IMR-90 (cell line): ENCODE results near the gene CALN1. TPM values are rescaled to one million over a fixed set of nuclear protein-coding genes. Genes with fewer than 3 reads are reported as not detected.

Experiments
- ATAC-seq: fragments of 200-7000 bp; cut with Tn5 transposase; 2 replicates; pipeline ENCODE4 v1.9.1; 2020; ENCODE audit warnings: low read depth, mild to moderate bottlenecking, moderate library complexity
- BruUV-seq: library from RNA; stranded (reverse); fragments of 400-500 nt; replicated peaks from 2 replicates; lab custom pipeline; 2021; lab: Mats Ljungman, UMichigan
- CTCF ChIA-PET: fragments of 300-600 bp; formaldehyde crosslinking; extraction: SDS; loops from one replicate; lab custom pipeline; 2021; ENCODE audit warnings: antibody characterized with exemption; lab: Yijun Ruan, JAX
- POLR2A ChIA-PET: fragments of 300-600 bp; sonication (Branson Sonifier 250); formaldehyde crosslinking; loops from one replicate; lab custom pipeline; 2022; ENCODE audit warnings: antibody characterized with exemption; ENCODE audit not compliant: unreplicated experiment; lab: Charles Lee
- DNase-seq: peaks from one replicate; pipeline ENCODE4 v3.0.0; 2013
- H2AFZ ChIP-seq: replicated peaks from 2 replicates; pipeline ENCODE3; 2013; ENCODE audit warnings: low read length, mild to moderate bottlenecking; ENCODE audit not compliant: poor library complexity
- H2AK5ac ChIP-seq: 2 replicates; pipeline ENCODE4 v1.6.1; 2013; ENCODE audit warnings: low read depth, low read length, inconsistent platforms
- H2AK9ac ChIP-seq: replicated peaks from 2 replicates; pipeline ENCODE3; 2013; ENCODE audit warnings: mild to moderate bottlenecking, low read depth, low read length, moderate library complexity; ENCODE audit not compliant: poor library complexity
- H2BK120ac ChIP-seq: 2 replicates; pipeline ENCODE4 v1.6.1; 2013; ENCODE audit warnings: low read depth, low read length, inconsistent platforms
- H2BK15ac ChIP-seq: 3 replicates; pipeline ENCODE4 v1.6.1; 2013; ENCODE audit warnings: low read depth, low read length, inconsistent platforms
- H2BK20ac ChIP-seq: 2 replicates; pipeline ENCODE4 v1.6.1; 2013; ENCODE audit warnings: low read depth, mild to moderate bottlenecking, inconsistent platforms, low read length, moderate library complexity
- H2BK5ac ChIP-seq: 2 replicates; pipeline ENCODE4 v1.6.1; 2013; ENCODE audit warnings: mild to moderate bottlenecking, low read depth, low read length, inconsistent platforms; ENCODE audit not compliant: poor library complexity, severe bottlenecking
- H3K14ac ChIP-seq: replicated peaks from 2 replicates; pipeline ENCODE4 v1.6.1; 2013; ENCODE audit warnings: low read depth, low read length, inconsistent platforms
- H3K18ac ChIP-seq: 2 replicates; pipeline ENCODE4 v1.6.1; 2013; ENCODE audit warnings: low read depth, low read length, control low read depth
- H3K23ac ChIP-seq: 2 replicates; pipeline ENCODE4 v1.6.1; 2013; ENCODE audit warnings: low read depth, low read length, inconsistent platforms
- H3K27ac ChIP-seq: 2 replicates; pipeline ENCODE4 v1.5.1; 2013; ENCODE audit warnings: mild to moderate bottlenecking, control low read depth, low read length; ENCODE audit not compliant: insufficient read depth
- H3K27me3 ChIP-seq: 2 replicates; pipeline ENCODE4 v1.6.1; 2013; ENCODE audit warnings: low read length; ENCODE audit not compliant: control insufficient read depth, insufficient read depth
- H3K36me3 ChIP-seq: 2 replicates; pipeline ENCODE4 v1.6.1; 2013; ENCODE audit warnings: low read length, mixed read lengths; ENCODE audit not compliant: control insufficient read depth, insufficient read depth
- H3K4ac ChIP-seq: 2 replicates; pipeline ENCODE4 v1.6.1; 2013; ENCODE audit warnings: low read depth, low read length, inconsistent platforms
- H3K4me1 ChIP-seq: 2 replicates; pipeline ENCODE4 v1.6.1; 2013; ENCODE audit warnings: low read length, mixed read lengths; ENCODE audit not compliant: control insufficient read depth, insufficient read depth
- H3K4me2 ChIP-seq: 2 replicates; pipeline ENCODE4 v1.6.1; 2013; ENCODE audit warnings: low read depth, mild to moderate bottlenecking, control low read depth, low read length, moderate library complexity
- H3K4me3 ChIP-seq: 2 replicates; pipeline ENCODE4 v1.5.1; 2013; ENCODE audit warnings: low read depth, mild to moderate bottlenecking, control low read depth, low read length, moderate library complexity; ENCODE audit not compliant: insufficient read depth
- H3K56ac ChIP-seq: 2 replicates; pipeline ENCODE4 v1.6.1; 2013; ENCODE audit warnings: low read length, inconsistent platforms; ENCODE audit not compliant: insufficient read depth; ENCODE audit errors: extremely low read depth
- H3K79me1 ChIP-seq, 2 experiments: 2 replicates each; pipeline ENCODE4 v1.6.1; 2013; ENCODE audit warnings: low read length in 2 of 2, inconsistent platforms in 1 of 2, low read depth in 1 of 2
- H3K9ac ChIP-seq: 2 replicates; pipeline ENCODE4 v1.6.1; 2013; ENCODE audit warnings: low read depth, low read length, control low read depth
- H3K9me1 ChIP-seq: 2 replicates; pipeline ENCODE4 v1.6.1; 2013; ENCODE audit warnings: low read length, inconsistent platforms; ENCODE audit not compliant: insufficient read depth
- H3K9me3 ChIP-seq: 2 replicates; pipeline ENCODE4 v1.6.1; 2013; ENCODE audit warnings: low read length; ENCODE audit not compliant: control insufficient read depth, insufficient read depth
- H4K20me1 ChIP-seq: 2 replicates; pipeline ENCODE4 v1.6.1; 2013; ENCODE audit warnings: low read length, inconsistent platforms; ENCODE audit not compliant: insufficient read depth
- H4K5ac ChIP-seq: 2 replicates; pipeline ENCODE4 v1.6.1; 2013; ENCODE audit warnings: mild to moderate bottlenecking, low read depth, low read length, control low read depth
- H4K8ac ChIP-seq, 2 experiments: 2 replicates each; pipeline ENCODE4 v1.6.1; 2013; ENCODE audit warnings: low read depth in 2 of 2, low read length in 2 of 2, control low read depth in 1 of 2, inconsistent platforms in 1 of 2
- H4K91ac ChIP-seq: 2 replicates; pipeline ENCODE4 v1.6.1; 2013; ENCODE audit warnings: low read depth, low read length, inconsistent platforms; ENCODE audit not compliant: insufficient read depth
- BHLHE40 ChIP-seq: fragments of 150-350 bp; IDR thresholded peaks from 2 replicates; pipeline ENCODE4 v1.6.1; 2016; ENCODE audit warnings: mild to moderate bottlenecking, low read depth, low read length
- CEBPB ChIP-seq: IDR thresholded peaks from 2 replicates; pipeline ENCODE4 v1.6.1; 2012; ENCODE audit warnings: low read depth, low read length, improper control_type of control experiment
- CTCF ChIP-seq: conservative IDR thresholded peaks from 2 replicates; pipeline ENCODE4 v1.5.1; 2012; ENCODE audit warnings: mild to moderate bottlenecking, low read depth, low read length, improper control_type of control experiment
- MAFK ChIP-seq: IDR thresholded peaks from 2 replicates; pipeline ENCODE4 v1.6.1; 2012; ENCODE audit warnings: low read depth, low read length, improper control_type of control experiment
- MXI1 ChIP-seq: IDR thresholded peaks from 2 replicates; pipeline ENCODE4 v1.6.1; 2012; ENCODE audit warnings: low read depth, mild to moderate bottlenecking, low read length, moderate library complexity, borderline replicate concordance
- NFE2L2 ChIP-seq: fragments of 150-350 bp; IDR thresholded peaks from 2 replicates; pipeline ENCODE4 v1.6.1; 2016; ENCODE audit warnings: low read depth, mild to moderate bottlenecking, low read length
- RAD21 ChIP-seq: IDR thresholded peaks from 2 replicates; pipeline ENCODE4 v1.6.1; 2012; ENCODE audit warnings: low read length, improper control_type of control experiment
- SMC3 ChIP-seq: fragments of 150-350 bp; IDR thresholded peaks from 2 replicates; pipeline ENCODE4 v1.6.1; 2016; ENCODE audit warnings: low read depth, mild to moderate bottlenecking, antibody characterized with exemption, low read length, moderate library complexity
- WGBS, 2 experiments: methylation state at CpG; one replicate each; pipeline versions ENCODE4 v1.1.5 to v1.1.7; 2013; ENCODE audit warnings: missing lambda C conversion rate in 2 of 2; ENCODE audit not compliant: insufficient read length in 1 of 2; ENCODE audit errors: extremely low coverage in 2 of 2; 5-methylcytosine and 5-hydroxymethylcytosine counted together
- dilution Hi-C: fragments of 300-500 bp; cut with HindIII; formaldehyde crosslinking; loops from one replicate; pipeline ENCODE4 v1.14.3; 2018; ENCODE audit warnings: low sequenced_read_pairs; ENCODE audit not compliant: unreplicated experiment
- in situ Hi-C: fragments of 300-500 bp; cut with MboI; formaldehyde crosslinking; loops from 3 replicates; pipeline ENCODE4 v1.14.3; 2019; ENCODE audit warnings: low sequenced_read_pairs, inconsistent platforms, mixed read lengths
- intact Hi-C: fragments of 100-400 bp; cut with micrococcal nuclease; formaldehyde crosslinking; loops from 2 replicates; pipeline ENCODE4 v1.10.0; 2022
- polyA plus RNA-seq, 3 experiments: library from polyadenylated mRNA; depleted of rRNA; stranded (reverse); fragments of >200 nt; gene quantifications; 2 replicates each; pipeline ENCODE4 v1.2.3, GENCODE V29; 2012; ENCODE audit warnings: low replicate concordance in 1 of 3
- total RNA-seq: library from RNA; depleted of rRNA; stranded (reverse); fragments of >200 nt; gene quantifications from 2 replicates; pipeline ENCODE4 v1.2.3, GENCODE V29; 2012

The CALN1 gene
- total and polyA plus RNA-seq, 2 of the 4 experiments (the other 2 are of a cell fraction): not detected

- Histone ChIP-seq H4K5ac (no peak overlapping the region), H3K4me3 (no peak overlapping the region), H2BK120ac (no peak overlapping the region), H3K79me1 (no peaks in the 10 kb centered on the region), H4K20me1 (no peaks in the 10 kb centered on the region), H4K91ac (no peak overlapping the region), H2BK15ac (no peak overlapping the region), H3K36me3 (no peaks in the 10 kb centered on the region), H2AK9ac (no peak overlapping the region), H3K27me3 (no peaks in the 10 kb centered on the region), H3K9me3 (peaks cover 6% of the 10 kb centered on the region), H3K14ac (no peak overlapping the region), H3K4me2 (no peak overlapping the region), H2AK5ac (no peak overlapping the region), H3K4ac (no peak overlapping the region), H2BK20ac (no peak overlapping the region), H3K56ac (no peak overlapping the region), H3K9me1 (no peaks in the 10 kb centered on the region), H3K23ac (no peak overlapping the region), H3K9ac (no peak overlapping the region), H3K27ac (no peak overlapping the region), H2BK5ac (no peak overlapping the region), H4K8ac (no peak overlapping the region), H3K4me1 (no peaks in the 10 kb centered on the region), H3K18ac (no peak overlapping the region), H2AFZ (no peak overlapping the region)
- CTCF ChIA-PET: no interaction called here
- dilution Hi-C loops (no loop called here), intact Hi-C loops (no loop called here), in situ Hi-C loops (no loop called here)
- POLR2A ChIA-PET: no interaction called here
- no peak for TF ChIP-seq NFE2L2
- TF ChIP-seq SMC3: no peak
- TF ChIP-seq RAD21: no peak
- no peak for TF ChIP-seq MAFK
- TF ChIP-seq MXI1: no peak
- TF ChIP-seq CTCF: no peak
- TF ChIP-seq BHLHE40: no peak
- TF ChIP-seq CEBPB: no peak
- no TSS peak for BruUV-seq
- ATAC-seq (no peak), DNase-seq (no peak)
- no CpG with 5 or more reads among the region's 2 CpGs for WGBS, 2 experiments
Observed at GRCh38 chr7:72437061-72437585, 25.0 kb upstream of the CALN1 start.
